RWPE2 (cell line): ENCODE data around the gene SNX15.

Source experiments
- ATAC-seq: fragments of 200-7000 bp; cut with Tn5 transposase; 3 replicates; pipeline ENCODE4 v1.9.1; 2021; ENCODE audit warnings: low read depth
- DNase-seq: peaks from one replicate; pipeline ENCODE4 v3.0.0-alpha.2; 2020; ENCODE audit warnings: low spot score
- H3K27ac ChIP-seq: fragments of 450-650 bp; 2 replicates; pipeline ENCODE4 v1.5.1; 2017; ENCODE audit warnings: mild to moderate bottlenecking; ENCODE audit not compliant: poor library complexity, severe bottlenecking
- H3K27me3 ChIP-seq: fragments of 250-450 bp; sonication (Bioruptor Pico); 2 replicates; pipeline ENCODE4 v1.5.1; 2021; ENCODE audit warnings: mild to moderate bottlenecking, moderate library complexity; ENCODE audit not compliant: insufficient read depth, poor library complexity, severe bottlenecking
- H3K36me3 ChIP-seq: fragments of 250-450 bp; sonication (Bioruptor Pico); 2 replicates; pipeline ENCODE4 v1.5.1; 2020; ENCODE audit warnings: low read depth, mild to moderate bottlenecking, moderate library complexity
- H3K4me1 ChIP-seq: fragments of 250-450 bp; sonication (Bioruptor Pico); 2 replicates; pipeline ENCODE4 v1.5.1; 2021; ENCODE audit warnings: mild to moderate bottlenecking, moderate library complexity; ENCODE audit not compliant: insufficient read depth, poor library complexity, severe bottlenecking
- H3K4me3 ChIP-seq: fragments of 250-450 bp; sonication (Bioruptor Pico); 2 replicates; pipeline ENCODE4 v1.5.1; 2021; ENCODE audit warnings: mild to moderate bottlenecking, moderate library complexity; ENCODE audit not compliant: severe bottlenecking
- H3K9me3 ChIP-seq: fragments of 250-450 bp; sonication (Bioruptor Pico); 2 replicates; pipeline ENCODE4 v1.5.1; 2021; ENCODE audit warnings: mild to moderate bottlenecking, moderate library complexity; ENCODE audit not compliant: severe bottlenecking
- CTCF ChIP-seq: fragments of 450-650 bp; IDR thresholded peaks from one replicate; pipeline ENCODE4 v1.5.1; 2017; ENCODE audit warnings: mild to moderate bottlenecking, moderate library complexity; ENCODE audit not compliant: poor library complexity, severe bottlenecking

Gene SNX15

GRCh38 chr11:64994318-64994717 lies 32.9 kb upstream of the SNX15 start:
- Histone ChIP-seq H3K9me3 (no peaks in the 10 kb centered on the region), H3K36me3 (no peaks in the 10 kb centered on the region), H3K4me3 (no peak overlapping the region), H3K4me1 (no peaks in the 10 kb centered on the region), H3K27ac (no peak overlapping the region), H3K27me3 (no peaks in the 10 kb centered on the region)
- DNase-seq (no peak), ATAC-seq (no peak)
- TF ChIP-seq CTCF, result no peak

- no peak for TF ChIP-seq CTCF
- DNase-seq (no peak), ATAC-seq (no peak)
- Histone ChIP-seq H3K9me3 (no peaks in the 10 kb centered on the region), H3K36me3 (no peaks in the 10 kb centered on the region), H3K27me3 (no peaks in the 10 kb centered on the region), H3K27ac (peak overlapping the region; percentile 9), H3K4me1 (no peaks in the 10 kb centered on the region), H3K4me3 (no peak overlapping the region)
These were observed 30.9 kb upstream of the SNX15 start for GRCh38 chr11:64996327-64996709.

- Histone ChIP-seq H3K27me3 (no peaks in the 10 kb centered on the region), H3K4me1 (no peaks in the 10 kb centered on the region), H3K4me3 (no peak within 1 kb of the TSS), H3K36me3 (no peaks in the 10 kb centered on the region), H3K9me3 (no peaks in the 10 kb centered on the region), H3K27ac (peak within 1 kb of the TSS; percentile 9)
- no peak for DNase-seq
- ATAC-seq, result peak; percentile 83
- TF ChIP-seq CTCF, result peak; percentile 70
These were observed 30.4 kb upstream of the SNX15 start, which contains the start of gene BATF2 for GRCh38 chr11:64996710-64997380. BATF2 (minus strand) TSS chr11:64996971; CDS start chr11:64996914, 57 bp downstream.

GRCh38 chr11:64998141-64998540 lies 29.1 kb upstream of the SNX15 start:
- Histone ChIP-seq H3K4me1 (no peaks in the 10 kb centered on the region), H3K27ac (no peak overlapping the region), H3K9me3 (no peaks in the 10 kb centered on the region), H3K27me3 (no peaks in the 10 kb centered on the region), H3K4me3 (no peak overlapping the region), H3K36me3 (no peaks in the 10 kb centered on the region)
- no peak for TF ChIP-seq CTCF
- DNase-seq, result no peak
- ATAC-seq, result no peak

- ATAC-seq (no peak), DNase-seq (no peak)
- no peaks in the 10 kb centered on the region for H3K36me3 ChIP-seq
- H3K9me3 ChIP-seq, result no peaks in the 10 kb centered on the region
- no peak overlapping the region for H3K27ac ChIP-seq
- H3K27me3 ChIP-seq, result no peaks in the 10 kb centered on the region
- no peaks in the 10 kb centered on the region for H3K4me1 ChIP-seq
- H3K4me3 ChIP-seq, result no peak overlapping the region
- no peak for TF ChIP-seq CTCF
These were observed 28.4 kb upstream of the SNX15 start for GRCh38 chr11:64998690-64999431.
